NT2/D1 (cell line): Measurements from ENCODE around the gene KRTAP22-1.

Experiments used
- DNase-seq: peaks from one replicate; pipeline ENCODE4 v3.0.0-alpha.2; 2011; ENCODE audit warnings: low read depth, low spot score
- H3K27me3 ChIP-seq: 2 replicates; pipeline ENCODE4 v1.6.0; 2011; ENCODE audit warnings: mild to moderate bottlenecking; ENCODE audit not compliant: insufficient read length, insufficient read depth
- H3K36me3 ChIP-seq: 2 replicates; pipeline ENCODE4 v1.6.1; 2011; ENCODE audit warnings: mild to moderate bottlenecking, low read length, mixed read lengths; ENCODE audit not compliant: insufficient read depth, insufficient read length
- H3K4me1 ChIP-seq: 2 replicates; pipeline ENCODE4 v1.5.1; 2011; ENCODE audit not compliant: insufficient read depth, insufficient read length
- H3K4me3 ChIP-seq: 2 replicates; pipeline ENCODE4 v1.5.1; 2011; ENCODE audit warnings: low read depth; ENCODE audit not compliant: insufficient read length
- H3K9ac ChIP-seq: 2 replicates; pipeline ENCODE4 v1.6.0; 2011; ENCODE audit warnings: low read depth; ENCODE audit not compliant: insufficient read length
- H3K9me3 ChIP-seq: 2 replicates; pipeline ENCODE4 v1.5.1; 2011; ENCODE audit warnings: mild to moderate bottlenecking, low read length; ENCODE audit not compliant: insufficient read depth
- SUZ12 ChIP-seq: IDR thresholded peaks from 2 replicates; pipeline ENCODE4 v1.6.1; 2011; ENCODE audit not compliant: insufficient read length, insufficient read depth; ENCODE audit errors: extremely low read depth
- YY1 ChIP-seq: IDR thresholded peaks from 2 replicates; pipeline ENCODE4 v1.6.1; 2011; ENCODE audit not compliant: insufficient read length, insufficient read depth
- ZNF274 ChIP-seq: IDR thresholded peaks from 2 replicates; pipeline ENCODE4 v1.6.1; 2011; ENCODE audit warnings: mild to moderate bottlenecking, low read depth, low read length

KRTAP22-1 gene

GRCh38 chr21:30567617-30568016 lies 33.3 kb upstream of the KRTAP22-1 start:
- DNase-seq = no peak
- no peak overlapping the region for H3K4me3 ChIP-seq
- no peak overlapping the region for H3K9ac ChIP-seq
- no peaks in the 10 kb centered on the region for H3K36me3 ChIP-seq
- TF ChIP-seq YY1 (no peak), ZNF274 (no peak), SUZ12 (no peak)
- H3K4me1 ChIP-seq = no peaks in the 10 kb centered on the region
- H3K9me3 ChIP-seq = no peaks in the 10 kb centered on the region
- H3K27me3 ChIP-seq = no peaks in the 10 kb centered on the region

GRCh38 chr21:30577766-30578165 lies 23.1 kb upstream of the KRTAP22-1 start:
- no peak overlapping the region for H3K4me3 ChIP-seq
- no peak for TF ChIP-seq YY1
- TF ChIP-seq ZNF274 = no peak
- no peak for TF ChIP-seq SUZ12
- no peak for DNase-seq
- no peaks in the 10 kb centered on the region for H3K36me3 ChIP-seq
- no peaks in the 10 kb centered on the region for H3K27me3 ChIP-seq
- no peaks in the 10 kb centered on the region for H3K4me1 ChIP-seq
- no peaks in the 10 kb centered on the region for H3K9me3 ChIP-seq
- H3K9ac ChIP-seq = no peak overlapping the region

- Histone ChIP-seq H3K9me3 (no peaks in the 10 kb centered on the region), H3K27me3 (no peaks in the 10 kb centered on the region), H3K36me3 (no peaks in the 10 kb centered on the region), H3K4me1 (no peaks in the 10 kb centered on the region), H3K9ac (no peak overlapping the region), H3K4me3 (no peak overlapping the region)
- TF ChIP-seq SUZ12 (no peak), ZNF274 (no peak), YY1 (no peak)
- peak; percentile 16 for DNase-seq
These were observed 21.5 kb upstream of the KRTAP22-1 start for GRCh38 chr21:30579346-30579745.

- Histone ChIP-seq H3K9me3 (no peaks in the 10 kb centered on the region), H3K27me3 (no peaks in the 10 kb centered on the region), H3K36me3 (no peaks in the 10 kb centered on the region), H3K4me3 (no peak overlapping the region), H3K9ac (no peak overlapping the region), H3K4me1 (no peaks in the 10 kb centered on the region)
- TF ChIP-seq YY1 = no peak
- TF ChIP-seq SUZ12 = no peak
- TF ChIP-seq ZNF274 = no peak
- no peak for DNase-seq
These were observed 20.8 kb upstream of the KRTAP22-1 start for GRCh38 chr21:30580132-30580531.

- Histone ChIP-seq H3K4me3 (no peak overlapping the region), H3K27me3 (no peaks in the 10 kb centered on the region), H3K9me3 (no peaks in the 10 kb centered on the region), H3K36me3 (no peaks in the 10 kb centered on the region), H3K9ac (no peak overlapping the region), H3K4me1 (no peaks in the 10 kb centered on the region)
- TF ChIP-seq SUZ12 (no peak), ZNF274 (no peak), YY1 (no peak)
- DNase-seq = no peak
These were observed 18.0 kb upstream of the KRTAP22-1 start for GRCh38 chr21:30582870-30583269.

- TF ChIP-seq ZNF274 (no peak), YY1 (no peak), SUZ12 (no peak)
These were observed 10.6 kb upstream of the KRTAP22-1 start, which contains the start of gene KRTAP22-2 for GRCh38 chr21:30590297-30590696. Gene KRTAP22-2 (minus strand): TSS chr21:30590397.

GRCh38 chr21:30592140-30592539 lies 8.7 kb upstream of the KRTAP22-1 start, which contains the start of gene KRTAP6-3:
Gene KRTAP6-3 (plus strand): TSS chr21:30592440. CDS start chr21:30592446, 6 bp downstream.
- Histone ChIP-seq H3K36me3 (no peaks in the 10 kb centered on the region), H3K4me1 (no peaks in the 10 kb centered on the region), H3K4me3 (no peak within 1 kb of the TSS), H3K9me3 (no peaks in the 10 kb centered on the region), H3K27me3 (no peaks in the 10 kb centered on the region), H3K9ac (no peak within 1 kb of the TSS)
- no peak for DNase-seq
- no peak for TF ChIP-seq SUZ12

More at GRCh38 chr21:30590297-30590696, 10.6 kb upstream of the KRTAP22-1 start, which contains the start of gene KRTAP22-2:
- Histone ChIP-seq H3K4me3 (no peak within 1 kb of the TSS), H3K4me1 (no peaks in the 10 kb centered on the region), H3K27me3 (no peaks in the 10 kb centered on the region), H3K9ac (no peak within 1 kb of the TSS), H3K36me3 (no peaks in the 10 kb centered on the region), H3K9me3 (no peaks in the 10 kb centered on the region)
- DNase-seq = no peak

GRCh38 chr21:30598802-30599201 lies 2.1 kb upstream of the KRTAP22-1 start, which contains the start of gene KRTAP6-2:
Gene KRTAP6-2 (minus strand): TSS chr21:30598902. CDS start chr21:30598874, 28 bp downstream.
- TF ChIP-seq SUZ12 (no peak), ZNF274 (no peak), YY1 (no peak)
- no peak for DNase-seq
- H3K4me1 ChIP-seq = no peaks in the 10 kb centered on the region

More at GRCh38 chr21:30598802-30599201, 2.1 kb upstream of the KRTAP22-1 start, which contains the start of gene KRTAP6-2:
- Histone ChIP-seq H3K4me3 (no peak within 1 kb of the TSS), H3K9me3 (no peaks in the 10 kb centered on the region), H3K36me3 (no peaks in the 10 kb centered on the region), H3K27me3 (no peaks in the 10 kb centered on the region), H3K9ac (no peak within 1 kb of the TSS)
